SK-N-SH treated with all-trans-retinoic acid at 6 μM for 48 hours (cell line): ENCODE data around the gene STK33.

Experiments
- ATAC-seq: fragments of 200-7000 bp; cut with Tn5 transposase; 3 replicates; pipeline ENCODE4 v1.9.1; 2020; ENCODE audit warnings: mild to moderate bottlenecking, moderate library complexity
- ARNTL ChIP-seq: fragments of 450-650 bp; formaldehyde crosslinking; IDR thresholded peaks from 2 replicates; pipeline ENCODE4 v1.5.0; 2020; ENCODE audit warnings: low read depth, mild to moderate bottlenecking, moderate library complexity, borderline replicate concordance
- BACH2 ChIP-seq: fragments of 250-450 bp; sonication (Bioruptor Pico); IDR thresholded peaks from 2 replicates; pipeline ENCODE4 v1.9.0; 2021; ENCODE audit warnings: mild to moderate bottlenecking, borderline replicate concordance
- CSDC2 ChIP-seq: fragments of 250-450 bp; sonication (Bioruptor Pico); IDR thresholded peaks from 2 replicates; pipeline ENCODE4 v1.5.0; 2020; ENCODE audit warnings: mild to moderate bottlenecking, moderate library complexity
- ESRRG ChIP-seq: fragments of 250-450 bp; sonication (Bioruptor Pico); IDR thresholded peaks from 2 replicates; pipeline ENCODE4 v1.6.1; 2021; ENCODE audit warnings: mild to moderate bottlenecking
- GLIS3 ChIP-seq: fragments of 250-450 bp; sonication (Bioruptor Pico); IDR thresholded peaks from 2 replicates; pipeline ENCODE4 v1.5.0; 2020; ENCODE audit warnings: mild to moderate bottlenecking, moderate library complexity
- ISL1 ChIP-seq: fragments of 250-450 bp; sonication (Bioruptor Pico); IDR thresholded peaks from 2 replicates; pipeline ENCODE4 v2.1.2; 2022; ENCODE audit warnings: mild to moderate bottlenecking, moderate library complexity
- POU6F1 ChIP-seq: fragments of 250-450 bp; sonication (Bioruptor Pico); IDR thresholded peaks from 2 replicates; pipeline ENCODE4 v1.8.0; 2021; ENCODE audit warnings: low read depth, mild to moderate bottlenecking, moderate library complexity, borderline replicate concordance
- PPARA ChIP-seq: fragments of 250-450 bp; sonication (Bioruptor Pico); IDR thresholded peaks from 2 replicates; pipeline ENCODE4 v1.5.0; 2020; ENCODE audit warnings: mild to moderate bottlenecking, borderline replicate concordance
- RARB ChIP-seq: fragments of 250-450 bp; sonication (Bioruptor Pico); IDR thresholded peaks from 2 replicates; pipeline ENCODE4 v1.8.0; 2021; ENCODE audit warnings: mild to moderate bottlenecking, moderate library complexity
- SNAI2 ChIP-seq: fragments of 250-450 bp; sonication (Bioruptor Pico); IDR thresholded peaks from 2 replicates; pipeline ENCODE4 v1.5.0; 2020; ENCODE audit warnings: mild to moderate bottlenecking, moderate library complexity
- TCF4 ChIP-seq: fragments of 250-450 bp; sonication (Bioruptor Pico); IDR thresholded peaks from 2 replicates; pipeline ENCODE4 v1.8.0; 2021; ENCODE audit warnings: mild to moderate bottlenecking, moderate library complexity, borderline replicate concordance
- TOX ChIP-seq: fragments of 250-450 bp; sonication (Bioruptor Pico); IDR thresholded peaks from 2 replicates; pipeline ENCODE4 v1.8.0; 2021; ENCODE audit warnings: mild to moderate bottlenecking, moderate library complexity, borderline replicate concordance
- TSHZ2 ChIP-seq: fragments of 250-450 bp; sonication (Bioruptor Pico); IDR thresholded peaks from 2 replicates; pipeline ENCODE4 v1.5.0; 2020; ENCODE audit warnings: mild to moderate bottlenecking, moderate library complexity
- ZC3H10 ChIP-seq: fragments of 250-450 bp; sonication (Bioruptor Pico); IDR thresholded peaks from 2 replicates; pipeline ENCODE4 v1.5.1; 2021; ENCODE audit warnings: mild to moderate bottlenecking, moderate library complexity
- ZFP3 ChIP-seq: fragments of 250-450 bp; sonication (Bioruptor Pico); IDR thresholded peaks from 2 replicates; pipeline ENCODE4 v1.5.0; 2020; ENCODE audit warnings: mild to moderate bottlenecking, moderate library complexity
- ZFP30 ChIP-seq: fragments of 450-650 bp; formaldehyde crosslinking; IDR thresholded peaks from 2 replicates; pipeline ENCODE4 v1.5.0; 2022; ENCODE audit warnings: mild to moderate bottlenecking, moderate library complexity
- ZNF565 ChIP-seq: fragments of 450-650 bp; formaldehyde crosslinking; conservative IDR thresholded peaks from 2 replicates; pipeline ENCODE4 v1.5.0; 2020; ENCODE audit warnings: low read depth, mild to moderate bottlenecking, moderate library complexity
- ZNF70 ChIP-seq: fragments of 450-650 bp; formaldehyde crosslinking; IDR thresholded peaks from 2 replicates; pipeline ENCODE4 v1.5.0; 2020; ENCODE audit warnings: mild to moderate bottlenecking, moderate library complexity
- ZNF8 ChIP-seq: fragments of 450-650 bp; formaldehyde crosslinking; IDR thresholded peaks from 2 replicates; pipeline ENCODE4 v1.5.0; 2020; ENCODE audit warnings: mild to moderate bottlenecking, moderate library complexity
- TF ChIP-seq, protein P1 (sequence below): fragments of 250-450 bp; sonication (Bioruptor Pico); IDR thresholded peaks from 2 replicates; pipeline ENCODE4 v1.8.0; 2020; ENCODE audit warnings: mild to moderate bottlenecking, moderate library complexity, borderline replicate concordance
- TF ChIP-seq, protein P2 (sequence below): fragments of 250-450 bp; sonication (Bioruptor Pico); IDR thresholded peaks from 2 replicates; pipeline ENCODE4 v1.5.1; 2020; ENCODE audit warnings: low read depth, mild to moderate bottlenecking, moderate library complexity
- TF ChIP-seq, protein P3 (sequence below): fragments of 250-450 bp; sonication (Bioruptor Pico); IDR thresholded peaks from 2 replicates; pipeline ENCODE4 v1.5.1; 2021; ENCODE audit warnings: mild to moderate bottlenecking, moderate library complexity

Gene STK33

GRCh38 chr11:8346157-8346755, 247.8 kb downstream of the STK33 start:
- no peak for ATAC-seq
- TF ChIP-seq BACH2 (CRISPR knock-in tag) (no peak), TCF4 (CRISPR knock-in tag) (no peak), PPARA (CRISPR knock-in tag) (no peak), ZFP3 (CRISPR knock-in tag) (no peak), ZNF8 (no peak), ZFP30 (CRISPR knock-in tag) (no peak), ESRRG (no peak), ARNTL (CRISPR knock-in tag) (no peak), ZNF565 (CRISPR knock-in tag) (no peak), GLIS3 (CRISPR knock-in tag) (no peak), TOX (no peak), RARB (CRISPR knock-in tag) (no peak)
- TF ChIP-seq, protein P1, sequence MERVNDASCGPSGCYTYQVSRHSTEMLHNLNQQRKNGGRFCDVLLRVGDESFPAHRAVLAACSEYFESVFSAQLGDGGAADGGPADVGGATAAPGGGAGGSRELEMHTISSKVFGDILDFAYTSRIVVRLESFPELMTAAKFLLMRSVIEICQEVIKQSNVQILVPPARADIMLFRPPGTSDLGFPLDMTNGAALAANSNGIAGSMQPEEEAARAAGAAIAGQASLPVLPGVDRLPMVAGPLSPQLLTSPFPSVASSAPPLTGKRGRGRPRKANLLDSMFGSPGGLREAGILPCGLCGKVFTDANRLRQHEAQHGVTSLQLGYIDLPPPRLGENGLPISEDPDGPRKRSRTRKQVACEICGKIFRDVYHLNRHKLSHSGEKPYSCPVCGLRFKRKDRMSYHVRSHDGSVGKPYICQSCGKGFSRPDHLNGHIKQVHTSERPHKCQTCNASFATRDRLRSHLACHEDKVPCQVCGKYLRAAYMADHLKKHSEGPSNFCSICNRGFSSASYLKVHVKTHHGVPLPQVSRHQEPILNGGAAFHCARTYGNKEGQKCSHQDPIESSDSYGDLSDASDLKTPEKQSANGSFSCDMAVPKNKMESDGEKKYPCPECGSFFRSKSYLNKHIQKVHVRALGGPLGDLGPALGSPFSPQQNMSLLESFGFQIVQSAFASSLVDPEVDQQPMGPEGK (CRISPR knock-in tag) = no peak
- TF ChIP-seq, protein P2, sequence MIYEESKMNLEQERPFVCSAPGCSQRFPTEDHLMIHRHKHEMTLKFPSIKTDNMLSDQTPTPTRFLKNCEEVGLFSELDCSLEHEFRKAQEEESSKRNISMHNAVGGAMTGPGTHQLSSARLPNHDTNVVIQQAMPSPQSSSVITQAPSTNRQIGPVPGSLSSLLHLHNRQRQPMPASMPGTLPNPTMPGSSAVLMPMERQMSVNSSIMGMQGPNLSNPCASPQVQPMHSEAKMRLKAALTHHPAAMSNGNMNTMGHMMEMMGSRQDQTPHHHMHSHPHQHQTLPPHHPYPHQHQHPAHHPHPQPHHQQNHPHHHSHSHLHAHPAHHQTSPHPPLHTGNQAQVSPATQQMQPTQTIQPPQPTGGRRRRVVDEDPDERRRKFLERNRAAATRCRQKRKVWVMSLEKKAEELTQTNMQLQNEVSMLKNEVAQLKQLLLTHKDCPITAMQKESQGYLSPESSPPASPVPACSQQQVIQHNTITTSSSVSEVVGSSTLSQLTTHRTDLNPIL (CRISPR knock-in tag) = no peak

GRCh38 chr11:8345179-8345578, 248.8 kb downstream of the STK33 start:
- TF ChIP-seq ZNF70 = no peak
- TF ChIP-seq, protein P2 (CRISPR knock-in tag) = no peak
- TF ChIP-seq, all 23 proteins: peak for 0
- ATAC-seq = no peak

DNA sequence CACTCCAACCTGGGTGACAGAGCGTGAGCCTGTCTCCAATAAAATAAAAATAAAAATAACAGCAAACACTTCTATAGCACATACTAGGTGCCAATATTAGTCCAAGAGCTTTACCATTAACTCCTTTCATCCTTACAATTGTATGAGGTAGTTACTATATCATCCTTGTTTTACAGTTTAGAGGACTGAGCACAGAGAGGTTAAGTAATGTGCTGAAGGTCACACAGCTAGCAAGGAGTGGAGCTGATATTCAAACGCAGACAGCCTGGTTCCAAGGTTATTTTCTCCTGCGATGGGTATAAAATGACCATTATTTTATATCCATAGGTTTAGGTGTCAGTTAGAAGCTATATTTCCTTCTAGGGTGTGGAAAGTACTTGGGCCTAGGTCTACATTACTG, 249.7 kb downstream of the STK33 start:
- TF ChIP-seq ZNF565 (CRISPR knock-in tag) = no peak
- no peak for TF ChIP-seq POU6F1 (CRISPR knock-in tag)
- TF ChIP-seq TCF4 (CRISPR knock-in tag) = no peak
- no peak for TF ChIP-seq SNAI2
- no peak for TF ChIP-seq ESRRG
- TF ChIP-seq PPARA (CRISPR knock-in tag) = no peak
- TF ChIP-seq TOX = no peak
- TF ChIP-seq GLIS3 (CRISPR knock-in tag) = no peak
- no peak for TF ChIP-seq ZC3H10 (CRISPR knock-in tag)
- no peak for TF ChIP-seq ZFP3 (CRISPR knock-in tag)
- no peak for TF ChIP-seq ZNF8
- TF ChIP-seq CSDC2 (CRISPR knock-in tag) = no peak
- TF ChIP-seq ISL1 (CRISPR knock-in tag) = no peak
- no peak for TF ChIP-seq BACH2 (CRISPR knock-in tag)
- TF ChIP-seq ZNF70 = no peak
- TF ChIP-seq, protein P3, sequence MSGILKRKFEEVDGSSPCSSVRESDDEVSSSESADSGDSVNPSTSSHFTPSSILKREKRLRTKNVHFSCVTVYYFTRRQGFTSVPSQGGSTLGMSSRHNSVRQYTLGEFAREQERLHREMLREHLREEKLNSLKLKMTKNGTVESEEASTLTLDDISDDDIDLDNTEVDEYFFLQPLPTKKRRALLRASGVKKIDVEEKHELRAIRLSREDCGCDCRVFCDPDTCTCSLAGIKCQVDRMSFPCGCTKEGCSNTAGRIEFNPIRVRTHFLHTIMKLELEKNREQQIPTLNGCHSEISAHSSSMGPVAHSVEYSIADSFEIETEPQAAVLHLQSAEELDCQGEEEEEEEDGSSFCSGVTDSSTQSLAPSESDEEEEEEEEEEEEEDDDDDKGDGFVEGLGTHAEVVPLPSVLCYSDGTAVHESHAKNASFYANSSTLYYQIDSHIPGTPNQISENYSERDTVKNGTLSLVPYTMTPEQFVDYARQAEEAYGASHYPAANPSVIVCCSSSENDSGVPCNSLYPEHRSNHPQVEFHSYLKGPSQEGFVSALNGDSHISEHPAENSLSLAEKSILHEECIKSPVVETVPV = no peak
- TF ChIP-seq ZFP30 (CRISPR knock-in tag) = no peak
- no peak for TF ChIP-seq RARB (CRISPR knock-in tag)
- TF ChIP-seq TSHZ2 (CRISPR knock-in tag) = no peak
- TF ChIP-seq, protein P2 (CRISPR knock-in tag) = no peak
- no peak for ATAC-seq
